NCI-H510A treated with DMSO at 0.1 percent for 48 hours (cell line): Measurements from ENCODE around the gene STEEP1.

Experiments used
- DNase-seq: peaks from one replicate; lab custom pipeline; 2025; lab: John Stamatoyannopoulos, UW

Gene STEEP1

DNA sequence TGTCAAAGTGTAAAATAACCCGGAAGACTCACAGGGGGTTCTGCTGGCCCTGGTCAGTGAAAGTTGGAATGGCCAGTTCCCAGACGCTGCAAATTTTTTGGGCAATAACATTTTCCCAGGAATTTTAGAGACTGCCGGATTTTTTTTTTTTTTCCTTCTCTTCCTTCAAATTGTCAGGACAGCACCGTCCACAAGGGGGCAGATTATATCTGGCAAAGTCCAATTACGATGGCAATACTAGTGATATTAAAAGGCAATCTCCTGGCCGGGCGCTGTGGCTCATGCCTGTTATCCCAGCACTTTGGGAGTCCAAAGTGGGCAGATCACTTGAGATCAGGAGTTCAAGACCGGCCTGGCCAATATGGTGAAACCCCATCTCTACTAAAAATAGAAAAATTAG, 76.5 kb downstream of the STEEP1 start:
- peak; percentile 42 for DNase-seq
